ENCODE results near the gene COX8C.

The COX8C gene

DNA sequence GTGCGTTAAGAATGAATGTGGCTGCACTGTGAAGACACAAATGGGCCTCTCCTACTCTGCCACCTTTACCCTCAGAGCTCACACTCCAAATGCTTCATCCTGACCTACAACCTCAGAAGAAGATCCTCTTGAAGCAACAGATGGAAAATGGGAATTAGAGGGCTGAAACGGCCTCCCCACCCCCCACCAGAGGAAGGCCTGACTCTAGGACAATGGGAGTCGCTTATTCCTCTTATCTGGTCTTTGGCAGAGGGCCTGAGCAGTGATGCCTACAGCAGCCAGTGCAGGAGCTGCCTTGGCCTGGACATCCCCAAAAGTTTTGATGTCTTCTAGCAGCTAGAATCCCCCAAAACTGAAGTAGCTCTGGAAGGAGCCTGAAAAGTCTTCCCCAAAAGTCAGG, 43.3 kb upstream of the COX8C start:
- Histone ChIP-seq H3K27me3 (replicated peaks) (no peaks in the 10 kb centered on the region), H3K4me3 (ENCODE audit: low read depth, low read length) (no peak overlapping the region), H3K27ac (no peak overlapping the region), H3K36me3 (replicated peaks) (no peaks in the 10 kb centered on the region)
- TF ChIP-seq, protein P1, sequence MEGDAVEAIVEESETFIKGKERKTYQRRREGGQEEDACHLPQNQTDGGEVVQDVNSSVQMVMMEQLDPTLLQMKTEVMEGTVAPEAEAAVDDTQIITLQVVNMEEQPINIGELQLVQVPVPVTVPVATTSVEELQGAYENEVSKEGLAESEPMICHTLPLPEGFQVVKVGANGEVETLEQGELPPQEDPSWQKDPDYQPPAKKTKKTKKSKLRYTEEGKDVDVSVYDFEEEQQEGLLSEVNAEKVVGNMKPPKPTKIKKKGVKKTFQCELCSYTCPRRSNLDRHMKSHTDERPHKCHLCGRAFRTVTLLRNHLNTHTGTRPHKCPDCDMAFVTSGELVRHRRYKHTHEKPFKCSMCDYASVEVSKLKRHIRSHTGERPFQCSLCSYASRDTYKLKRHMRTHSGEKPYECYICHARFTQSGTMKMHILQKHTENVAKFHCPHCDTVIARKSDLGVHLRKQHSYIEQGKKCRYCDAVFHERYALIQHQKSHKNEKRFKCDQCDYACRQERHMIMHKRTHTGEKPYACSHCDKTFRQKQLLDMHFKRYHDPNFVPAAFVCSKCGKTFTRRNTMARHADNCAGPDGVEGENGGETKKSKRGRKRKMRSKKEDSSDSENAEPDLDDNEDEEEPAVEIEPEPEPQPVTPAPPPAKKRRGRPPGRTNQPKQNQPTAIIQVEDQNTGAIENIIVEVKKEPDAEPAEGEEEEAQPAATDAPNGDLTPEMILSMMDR (IDR thresholded peaks at IDR 0.05; ENCODE audit: low read depth, low read length, missing control alignments), result no peak
- no peak for DNase-seq
- in situ Hi-C loops (cut with HindIII; ENCODE audit: low pct_ligation_motif_present, low sequenced_read_pairs), result no loop called here

DNA sequence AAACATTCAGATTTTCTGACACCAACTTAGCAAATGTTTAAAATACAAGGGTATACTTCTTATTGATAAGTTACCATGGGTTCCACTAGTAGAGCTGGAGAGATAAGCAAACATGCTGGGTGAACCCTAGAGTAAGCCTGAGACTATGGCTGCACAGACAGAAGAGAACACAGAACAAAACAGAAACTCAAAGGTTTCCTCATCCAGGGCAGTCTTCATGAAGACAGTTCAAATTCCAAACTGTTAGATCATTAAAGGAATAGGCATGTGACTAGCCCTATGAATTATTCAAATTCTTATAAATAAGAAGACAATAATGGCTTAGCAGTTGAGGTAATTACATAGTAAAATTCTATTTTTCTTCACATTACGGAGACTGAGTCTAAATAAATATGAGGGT, 42.2 kb upstream of the COX8C start:
- in situ Hi-C loops (cut with HindIII; ENCODE audit: low pct_ligation_motif_present, low sequenced_read_pairs), result no loop called here
- TF ChIP-seq, protein P1 (IDR thresholded peaks at IDR 0.05; ENCODE audit: low read depth, low read length, missing control alignments), result no peak
- no peak overlapping the region for H3K4me3 ChIP-seq (ENCODE audit: low read depth, low read length)
- no peaks in the 10 kb centered on the region for H3K27me3 ChIP-seq (replicated peaks)
- peak overlapping the region; percentile 40 for H3K27ac ChIP-seq
- no peak for DNase-seq
- no peaks in the 10 kb centered on the region for H3K36me3 ChIP-seq (replicated peaks)

DNA sequence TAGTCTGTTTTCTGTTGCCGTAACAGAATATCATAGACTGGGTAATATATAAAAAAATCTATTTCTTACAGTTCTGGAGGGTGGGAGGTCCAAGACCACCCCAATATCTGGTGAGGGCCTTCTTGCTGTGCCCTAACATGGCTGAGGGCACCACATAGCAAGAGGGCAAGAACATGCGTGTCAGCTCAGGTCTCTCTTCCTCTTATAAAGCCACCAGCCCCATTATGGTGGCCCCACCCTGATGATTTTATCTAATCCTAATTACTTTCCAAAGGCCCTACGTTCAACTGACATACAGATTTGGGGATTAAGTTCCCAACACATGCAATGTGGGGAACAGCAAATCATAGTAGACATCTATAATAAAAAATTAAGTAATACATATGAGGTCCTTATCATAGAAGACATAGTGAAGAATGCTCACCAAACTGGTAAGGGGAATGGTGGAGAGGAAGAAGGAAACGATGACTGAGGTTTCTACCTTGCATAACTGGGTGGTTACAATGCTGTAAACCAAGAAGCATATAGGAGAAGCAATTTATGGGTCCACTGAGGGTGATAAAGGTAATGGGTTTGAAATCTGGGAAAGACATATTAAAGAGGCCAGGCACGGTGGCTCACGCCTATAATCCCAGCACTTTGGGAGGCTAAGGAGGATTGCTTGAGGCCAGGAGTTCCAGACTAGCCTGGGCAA, 41.1 kb upstream of the COX8C start:
- no peak overlapping the region for H3K27ac ChIP-seq
- TF ChIP-seq, protein P1 (IDR thresholded peaks at IDR 0.05; ENCODE audit: low read depth, low read length, missing control alignments), result no peak

DNA sequence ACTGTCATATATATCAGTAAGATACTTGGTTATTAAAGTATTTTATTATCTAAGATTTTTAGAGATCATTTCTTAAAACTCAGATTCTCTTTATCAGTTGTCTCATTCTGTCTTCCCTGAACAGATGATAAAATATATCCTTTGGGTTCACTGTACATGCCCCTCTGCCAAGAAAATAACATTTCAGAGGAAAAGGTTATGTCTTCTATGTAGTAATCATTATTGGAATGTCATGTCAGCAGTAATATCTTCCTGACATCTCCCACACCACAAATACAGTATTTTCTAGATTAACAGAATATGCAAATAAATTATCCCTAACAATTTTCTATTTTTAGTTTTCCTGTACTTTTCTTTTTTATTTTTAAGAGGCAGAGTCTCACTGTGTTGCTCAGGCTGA, 40.2 kb upstream of the COX8C start:
- no peak overlapping the region for H3K4me3 ChIP-seq (ENCODE audit: low read depth, low read length)
- TF ChIP-seq, protein P1 (IDR thresholded peaks at IDR 0.05; ENCODE audit: low read depth, low read length, missing control alignments), result no peak
- no peak for DNase-seq
- in situ Hi-C loops (cut with HindIII; ENCODE audit: low pct_ligation_motif_present, low sequenced_read_pairs), result no loop called here
- H3K27me3 ChIP-seq (replicated peaks), result no peaks in the 10 kb centered on the region
- no peaks in the 10 kb centered on the region for H3K36me3 ChIP-seq (replicated peaks)
- no peak overlapping the region for H3K27ac ChIP-seq

More for the DNA sequence above, 41.1 kb upstream of the COX8C start:
- DNase-seq, result no peak
- Histone ChIP-seq H3K4me3 (ENCODE audit: low read depth, low read length) (no peak overlapping the region), H3K36me3 (replicated peaks) (no peaks in the 10 kb centered on the region), H3K27me3 (replicated peaks) (no peaks in the 10 kb centered on the region)
- in situ Hi-C loops (cut with HindIII; ENCODE audit: low pct_ligation_motif_present, low sequenced_read_pairs), result no loop called here

DNA sequence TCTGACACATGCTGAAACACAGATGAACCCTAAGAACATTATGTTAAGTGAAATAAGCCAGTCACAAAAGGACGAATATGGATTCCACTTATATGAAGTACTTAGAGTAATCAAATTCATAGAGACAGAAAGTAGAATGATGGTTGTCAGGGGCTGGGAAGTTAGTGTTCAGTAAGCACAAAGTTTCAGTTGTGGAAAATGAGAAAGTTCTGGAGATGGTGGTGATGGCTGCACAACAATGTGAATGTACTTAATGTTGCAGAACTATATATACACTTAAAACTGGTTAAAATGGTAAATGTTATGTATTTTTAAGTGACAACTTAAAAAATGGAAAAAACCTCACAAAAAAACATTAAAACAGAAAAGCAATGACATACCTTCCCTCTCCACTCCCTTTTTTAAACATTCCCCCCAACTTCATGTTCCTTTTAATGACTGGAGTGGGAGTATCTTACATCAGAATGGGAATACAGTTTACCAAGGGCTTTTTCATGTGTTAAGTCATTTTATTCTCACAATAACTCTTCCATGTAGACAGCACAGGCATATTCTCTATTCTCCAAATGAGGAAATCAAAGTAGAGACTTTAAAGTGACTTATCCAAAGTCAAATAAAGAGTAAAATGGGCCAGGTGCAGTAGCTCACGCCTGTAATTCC, 38.2 kb upstream of the COX8C start:
- H3K27me3 ChIP-seq (replicated peaks), result no peaks in the 10 kb centered on the region
- no peak for DNase-seq
- no peaks in the 10 kb centered on the region for H3K36me3 ChIP-seq (replicated peaks)
- in situ Hi-C loops (cut with HindIII; ENCODE audit: low pct_ligation_motif_present, low sequenced_read_pairs), result no loop called here
- no peak overlapping the region for H3K4me3 ChIP-seq (ENCODE audit: low read depth, low read length)
- TF ChIP-seq, protein P1 (IDR thresholded peaks at IDR 0.05; ENCODE audit: low read depth, low read length, missing control alignments), result no peak
- H3K27ac ChIP-seq, result no peak overlapping the region
